GM23338 (cell line): ENCODE results near the gene KLK7. TPM values are rescaled to one million over a fixed set of nuclear protein-coding genes. Genes with fewer than 3 reads are reported as not detected.

ENCODE experiments used
- ATAC-seq: fragments of 200-7000 bp; cut with Tn5 transposase; 3 replicates; pipeline ENCODE4 v1.9.1; 2020
- DNase-seq: peaks from one replicate; pipeline ENCODE4 v3.0.0-alpha.2; 2015; ENCODE audit warnings: low spot score
- H2AFZ ChIP-seq: fragments of 200-600 bp; sonication (generic); 2 replicates; pipeline ENCODE4 v1.8.0; 2016; ENCODE audit warnings: antibody characterized with exemption, mild to moderate bottlenecking, moderate library complexity
- H3F3A ChIP-seq: fragments of 200-600 bp; sonication (generic); replicated peaks from 2 replicates; pipeline ENCODE4 v1.8.0; 2017; ENCODE audit warnings: antibody characterized with exemption, mixed run types, low read depth
- H3K27ac ChIP-seq: fragments of 200-600 bp; sonication (generic); 2 replicates; pipeline ENCODE4 v1.6.1; 2016; ENCODE audit warnings: low read depth
- H3K27me3 ChIP-seq: fragments of 200-600 bp; sonication (generic); 2 replicates; pipeline ENCODE4 v1.8.0; 2016; ENCODE audit warnings: mild to moderate bottlenecking, mixed run types, moderate library complexity; ENCODE audit not compliant: insufficient read depth
- H3K36me3 ChIP-seq: fragments of 200-600 bp; sonication (generic); 2 replicates; pipeline ENCODE4 v1.8.0; 2016; ENCODE audit warnings: mild to moderate bottlenecking; ENCODE audit not compliant: insufficient read depth
- H3K4me1 ChIP-seq: fragments of 200-600 bp; sonication (generic); 2 replicates; pipeline ENCODE4 v1.8.0; 2016; ENCODE audit warnings: mild to moderate bottlenecking, moderate library complexity; ENCODE audit not compliant: insufficient read depth
- H3K4me2 ChIP-seq: fragments of 200-600 bp; sonication (generic); 2 replicates; pipeline ENCODE4 v1.7.1; 2017; ENCODE audit warnings: mixed run types
- H3K4me3 ChIP-seq: fragments of 200-600 bp; sonication (generic); 2 replicates; pipeline ENCODE4 v1.6.1; 2016; ENCODE audit warnings: mixed run types
- H3K79me2 ChIP-seq: fragments of 200-600 bp; sonication (generic); replicated peaks from 2 replicates; pipeline ENCODE4 v1.8.0; 2017; ENCODE audit warnings: mild to moderate bottlenecking; ENCODE audit not compliant: insufficient read depth
- H3K9me2 ChIP-seq: fragments of 200-600 bp; sonication (generic); 2 replicates; pipeline ENCODE4 v1.8.0; 2017; ENCODE audit not compliant: insufficient read depth
- H4K20me1 ChIP-seq: fragments of 200-600 bp; sonication (generic); replicated peaks from 2 replicates; pipeline ENCODE4 v1.8.0; 2017; ENCODE audit warnings: mild to moderate bottlenecking; ENCODE audit not compliant: insufficient read depth
- H3K27ac Mint-ChIP-seq: 2 replicates; pipeline ENCODE4 v1.8.0; 2020; ENCODE audit warnings: inconsistent platforms, mild to moderate bottlenecking, moderate library complexity, mixed read lengths
- H3K27me3 Mint-ChIP-seq: 3 replicates; pipeline ENCODE4 v1.8.0; 2022; ENCODE audit warnings: low read depth, mild to moderate bottlenecking, moderate library complexity, mixed read lengths, inconsistent platforms; ENCODE audit not compliant: insufficient read depth, poor library complexity
- H3K36me3 Mint-ChIP-seq: 3 replicates; pipeline ENCODE4 v1.8.0; 2021; ENCODE audit warnings: low read depth, mild to moderate bottlenecking, inconsistent platforms, moderate library complexity, mixed read lengths
- H3K4me1 Mint-ChIP-seq: 3 replicates; pipeline ENCODE4 v1.8.0; 2020; ENCODE audit warnings: mild to moderate bottlenecking, inconsistent platforms, mixed read lengths
- H3K4me3 Mint-ChIP-seq: 3 replicates; pipeline ENCODE4 v1.8.0; 2021; ENCODE audit warnings: moderate library complexity, mild to moderate bottlenecking, inconsistent platforms, mixed read lengths
- H3K9me3 Mint-ChIP-seq: 3 replicates; pipeline ENCODE4 v1.8.0; 2020; ENCODE audit warnings: moderate library complexity, mild to moderate bottlenecking, inconsistent platforms, mixed read lengths
- CREB1 ChIP-seq: fragments of 250-450 bp; sonication (Bioruptor Pico); IDR thresholded peaks from 2 replicates; pipeline ENCODE4 v1.5.0; 2020; ENCODE audit warnings: low read depth, mild to moderate bottlenecking, moderate library complexity
- EZH2 ChIP-seq: fragments of 200-600 bp; sonication (generic); IDR thresholded peaks from one replicate; pipeline ENCODE4 v1.8.0; 2017; ENCODE audit warnings: antibody characterized with exemption, mild to moderate bottlenecking, low read depth; ENCODE audit not compliant: unreplicated experiment
- EZH2phosphoT487 ChIP-seq: fragments of 200-600 bp; sonication (generic); IDR thresholded peaks from one replicate; pipeline ENCODE4 v1.8.1; 2018; ENCODE audit warnings: antibody characterized with exemption; ENCODE audit not compliant: unreplicated experiment
- JUNB ChIP-seq: IDR thresholded peaks from one replicate; pipeline ENCODE4 v1.6.1; 2016; ENCODE audit warnings: antibody characterized with exemption; ENCODE audit not compliant: unreplicated experiment
- NANOG ChIP-seq: IDR thresholded peaks from 2 replicates; pipeline ENCODE4 v1.6.1; 2016; ENCODE audit warnings: antibody characterized with exemption, borderline replicate concordance
- POLR2AphosphoS5 ChIP-seq: IDR thresholded peaks from 2 replicates; pipeline ENCODE4 v1.6.1; 2016; ENCODE audit warnings: antibody characterized with exemption, low read depth
- STAT1 ChIP-seq: IDR thresholded peaks from one replicate; pipeline ENCODE4 v1.6.1; 2016; ENCODE audit warnings: antibody characterized with exemption; ENCODE audit not compliant: unreplicated experiment
- ZNF114 ChIP-seq: fragments of 250-450 bp; sonication (Bioruptor Pico); IDR thresholded peaks from 2 replicates; pipeline ENCODE4 v1.5.0; 2020; ENCODE audit warnings: mild to moderate bottlenecking, moderate library complexity
- ZNF331 ChIP-seq: fragments of 250-450 bp; sonication (Bioruptor Pico); IDR thresholded peaks from 2 replicates; pipeline ENCODE4 v1.5.0; 2020; ENCODE audit warnings: low read depth, mild to moderate bottlenecking, moderate library complexity
- ZNF462 ChIP-seq: fragments of 250-450 bp; sonication (Bioruptor Pico); IDR thresholded peaks from 2 replicates; pipeline ENCODE4 v1.5.0; 2020; ENCODE audit warnings: mild to moderate bottlenecking, moderate library complexity
- polyA plus RNA-seq: library from polyadenylated mRNA; unstranded; fragments of >200 nt; fragmentation: Nextera tagmentation; extraction: Ambion mirVana; gene quantifications from 2 replicates; pipeline ENCODE4 v1.2.1, GENCODE V29; 2016
- total RNA-seq: library from RNA; depleted of rRNA; stranded (reverse); fragments of >200 nt; shearing (Covaris generic); gene quantifications from 2 replicates; pipeline ENCODE4 v1.2.3, GENCODE V29; 2014
- TF ChIP-seq, protein P1 (sequence below), 2 experiments: fragments of 200-600 bp in 1 of 2; sonication (generic) in 1 of 2; conservative IDR thresholded peaks; 2 replicates each; pipeline versions ENCODE4 v1.5.1 to v1.6.1; 2016 to 2017; ENCODE audit warnings: antibody characterized with exemption in 2 of 2, low read depth in 2 of 2, mild to moderate bottlenecking in 2 of 2, moderate library complexity in 1 of 2
- TF ChIP-seq, protein P2 (sequence below): IDR thresholded peaks from 2 replicates; pipeline ENCODE4 v1.6.1; 2016; ENCODE audit warnings: antibody characterized with exemption
- TF ChIP-seq, protein P3 (sequence below): IDR thresholded peaks from one replicate; pipeline ENCODE4 v1.6.1; 2018; ENCODE audit warnings: antibody characterized with exemption; ENCODE audit not compliant: unreplicated experiment

The KLK7 gene
- total and polyA plus RNA-seq, 2 experiments from 2014 or later, result 1.1 to 1.4 TPM

DNA sequence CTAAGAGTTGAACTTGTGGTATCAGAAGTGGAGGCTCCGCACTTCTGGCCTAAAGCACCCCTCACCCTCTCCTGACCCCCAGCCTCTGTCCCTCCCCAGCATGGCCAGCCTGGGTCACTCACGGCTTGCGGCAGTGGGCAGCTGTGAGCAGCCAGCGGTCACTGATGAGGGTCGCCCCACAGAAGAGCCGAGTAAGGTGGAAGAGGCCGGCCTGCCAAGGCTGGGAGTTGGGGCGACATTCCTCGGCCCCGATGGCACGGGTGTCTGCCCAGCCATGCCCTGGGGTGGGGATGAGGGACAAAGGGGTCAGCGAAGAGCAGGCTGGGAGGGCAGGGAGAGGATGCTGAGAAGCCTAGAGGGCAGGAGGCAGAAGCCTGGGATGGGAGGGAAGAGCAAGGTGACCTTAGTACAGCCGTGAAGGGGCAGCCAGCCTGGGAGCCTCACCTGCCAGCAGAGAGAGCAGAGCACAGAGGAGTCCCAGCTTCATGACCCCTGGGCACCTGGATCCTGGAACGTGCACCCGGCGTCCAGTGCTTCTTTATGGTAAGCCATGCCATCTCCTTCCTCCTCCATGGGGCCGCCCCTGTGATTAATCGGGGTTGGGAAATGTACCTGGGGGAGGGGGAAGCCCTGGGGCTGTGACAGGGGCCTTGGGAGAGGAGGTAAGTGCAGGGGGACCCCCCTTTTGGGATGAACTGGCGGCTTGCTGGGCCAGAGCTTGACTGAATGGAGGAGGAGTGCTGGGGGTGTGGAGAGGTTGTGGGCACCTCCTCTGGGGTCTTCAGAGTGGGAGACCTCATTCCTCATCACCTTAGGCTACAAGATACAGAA lies 25.6 kb upstream of the KLK7 start:
- H3K27me3 ChIP-seq, result no peaks in the 10 kb centered on the region
- no peaks in the 10 kb centered on the region for H4K20me1 ChIP-seq
- ATAC-seq (no peak), DNase-seq (no peak)
- no peaks in the 10 kb centered on the region for H3K36me3 ChIP-seq
- H3K27me3 Mint-ChIP-seq, result peaks cover 2% of the 10 kb centered on the region
- H3K4me3 ChIP-seq, result no peak overlapping the region
- H3K4me1 Mint-ChIP-seq, result no peaks in the 10 kb centered on the region
- no peaks in the 10 kb centered on the region for H3K9me2 ChIP-seq
- no peaks in the 10 kb centered on the region for H3K36me3 Mint-ChIP-seq
- H3K27ac Mint-ChIP-seq, result no peak overlapping the region
- H3K4me3 Mint-ChIP-seq, result no peak overlapping the region
- TF ChIP-seq EZH2 (no peak), ZNF462 (CRISPR knock-in tag) (no peak), ZNF331 (no peak), NANOG (no peak), EZH2phosphoT487 (no peak), JUNB (no peak), POLR2AphosphoS5 (no peak), ZNF114 (CRISPR knock-in tag) (no peak), STAT1 (no peak), CREB1 (CRISPR knock-in tag) (no peak)
- TF ChIP-seq, protein P1, sequence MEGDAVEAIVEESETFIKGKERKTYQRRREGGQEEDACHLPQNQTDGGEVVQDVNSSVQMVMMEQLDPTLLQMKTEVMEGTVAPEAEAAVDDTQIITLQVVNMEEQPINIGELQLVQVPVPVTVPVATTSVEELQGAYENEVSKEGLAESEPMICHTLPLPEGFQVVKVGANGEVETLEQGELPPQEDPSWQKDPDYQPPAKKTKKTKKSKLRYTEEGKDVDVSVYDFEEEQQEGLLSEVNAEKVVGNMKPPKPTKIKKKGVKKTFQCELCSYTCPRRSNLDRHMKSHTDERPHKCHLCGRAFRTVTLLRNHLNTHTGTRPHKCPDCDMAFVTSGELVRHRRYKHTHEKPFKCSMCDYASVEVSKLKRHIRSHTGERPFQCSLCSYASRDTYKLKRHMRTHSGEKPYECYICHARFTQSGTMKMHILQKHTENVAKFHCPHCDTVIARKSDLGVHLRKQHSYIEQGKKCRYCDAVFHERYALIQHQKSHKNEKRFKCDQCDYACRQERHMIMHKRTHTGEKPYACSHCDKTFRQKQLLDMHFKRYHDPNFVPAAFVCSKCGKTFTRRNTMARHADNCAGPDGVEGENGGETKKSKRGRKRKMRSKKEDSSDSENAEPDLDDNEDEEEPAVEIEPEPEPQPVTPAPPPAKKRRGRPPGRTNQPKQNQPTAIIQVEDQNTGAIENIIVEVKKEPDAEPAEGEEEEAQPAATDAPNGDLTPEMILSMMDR (conservative IDR thresholded peaks at IDR 0.05; ENCODE audit: low read depth in 2 of 2), result no peak
- TF ChIP-seq, protein P2, sequence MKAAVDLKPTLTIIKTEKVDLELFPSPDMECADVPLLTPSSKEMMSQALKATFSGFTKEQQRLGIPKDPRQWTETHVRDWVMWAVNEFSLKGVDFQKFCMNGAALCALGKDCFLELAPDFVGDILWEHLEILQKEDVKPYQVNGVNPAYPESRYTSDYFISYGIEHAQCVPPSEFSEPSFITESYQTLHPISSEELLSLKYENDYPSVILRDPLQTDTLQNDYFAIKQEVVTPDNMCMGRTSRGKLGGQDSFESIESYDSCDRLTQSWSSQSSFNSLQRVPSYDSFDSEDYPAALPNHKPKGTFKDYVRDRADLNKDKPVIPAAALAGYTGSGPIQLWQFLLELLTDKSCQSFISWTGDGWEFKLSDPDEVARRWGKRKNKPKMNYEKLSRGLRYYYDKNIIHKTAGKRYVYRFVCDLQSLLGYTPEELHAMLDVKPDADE, result no peak
- TF ChIP-seq, protein P3, sequence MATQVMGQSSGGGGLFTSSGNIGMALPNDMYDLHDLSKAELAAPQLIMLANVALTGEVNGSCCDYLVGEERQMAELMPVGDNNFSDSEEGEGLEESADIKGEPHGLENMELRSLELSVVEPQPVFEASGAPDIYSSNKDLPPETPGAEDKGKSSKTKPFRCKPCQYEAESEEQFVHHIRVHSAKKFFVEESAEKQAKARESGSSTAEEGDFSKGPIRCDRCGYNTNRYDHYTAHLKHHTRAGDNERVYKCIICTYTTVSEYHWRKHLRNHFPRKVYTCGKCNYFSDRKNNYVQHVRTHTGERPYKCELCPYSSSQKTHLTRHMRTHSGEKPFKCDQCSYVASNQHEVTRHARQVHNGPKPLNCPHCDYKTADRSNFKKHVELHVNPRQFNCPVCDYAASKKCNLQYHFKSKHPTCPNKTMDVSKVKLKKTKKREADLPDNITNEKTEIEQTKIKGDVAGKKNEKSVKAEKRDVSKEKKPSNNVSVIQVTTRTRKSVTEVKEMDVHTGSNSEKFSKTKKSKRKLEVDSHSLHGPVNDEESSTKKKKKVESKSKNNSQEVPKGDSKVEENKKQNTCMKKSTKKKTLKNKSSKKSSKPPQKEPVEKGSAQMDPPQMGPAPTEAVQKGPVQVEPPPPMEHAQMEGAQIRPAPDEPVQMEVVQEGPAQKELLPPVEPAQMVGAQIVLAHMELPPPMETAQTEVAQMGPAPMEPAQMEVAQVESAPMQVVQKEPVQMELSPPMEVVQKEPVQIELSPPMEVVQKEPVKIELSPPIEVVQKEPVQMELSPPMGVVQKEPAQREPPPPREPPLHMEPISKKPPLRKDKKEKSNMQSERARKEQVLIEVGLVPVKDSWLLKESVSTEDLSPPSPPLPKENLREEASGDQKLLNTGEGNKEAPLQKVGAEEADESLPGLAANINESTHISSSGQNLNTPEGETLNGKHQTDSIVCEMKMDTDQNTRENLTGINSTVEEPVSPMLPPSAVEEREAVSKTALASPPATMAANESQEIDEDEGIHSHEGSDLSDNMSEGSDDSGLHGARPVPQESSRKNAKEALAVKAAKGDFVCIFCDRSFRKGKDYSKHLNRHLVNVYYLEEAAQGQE, result no peak
- H2AFZ ChIP-seq, result no peak overlapping the region
- no peak overlapping the region for H3K4me2 ChIP-seq
- no peaks in the 10 kb centered on the region for H3F3A ChIP-seq
- H3K9me3 Mint-ChIP-seq, result no peaks in the 10 kb centered on the region
- H3K79me2 ChIP-seq, result no peaks in the 10 kb centered on the region
- no peaks in the 10 kb centered on the region for H3K4me1 ChIP-seq
- H3K27ac ChIP-seq, result no peak overlapping the region
